Omental fat pad (tissue), 4 donors: Measurements from ENCODE around the gene B4GALT5. TPM values are rescaled to one million over a fixed set of nuclear protein-coding genes. Genes with fewer than 3 reads are reported as not detected.
"Not testable (repeated sequence)": the region's sequence is repeated elsewhere in the genome, so short reads cannot be mapped to it uniquely, and the experiment has no call there.

Source experiments
- ATAC-seq: fragments of 150-250 bp; one replicate; pipeline ENCODE4 v1.9.1; 2016; ENCODE audit warnings: mild to moderate bottlenecking, moderate library complexity; ENCODE audit not compliant: low FRiP score
- DNase-seq: peaks from one replicate; pipeline ENCODE4 v3.0.0-alpha.2; 2019; ENCODE audit warnings: low spot score
- total RNA-seq, 4 donors: library from RNA; depleted of rRNA; stranded (reverse); fragments of >200 nt; gene quantifications; one replicate each; pipeline ENCODE4 v1.1.0, GENCODE V29; 2016
- TF ChIP-seq, protein P1 (sequence below), 3 donors: fragments of 450-650 bp; IDR thresholded peaks; one replicate each; pipeline ENCODE4 v1.5.1; 2016 to 2017; ENCODE audit warnings: antibody characterized with exemption in 3 of 3, mild to moderate bottlenecking in 3 of 3, moderate library complexity in 2 of 3

Gene B4GALT5
- total RNA-seq, 4 donors from 2014 or later, result 27.0 to 93.1 (median 31.3) TPM

DNA sequence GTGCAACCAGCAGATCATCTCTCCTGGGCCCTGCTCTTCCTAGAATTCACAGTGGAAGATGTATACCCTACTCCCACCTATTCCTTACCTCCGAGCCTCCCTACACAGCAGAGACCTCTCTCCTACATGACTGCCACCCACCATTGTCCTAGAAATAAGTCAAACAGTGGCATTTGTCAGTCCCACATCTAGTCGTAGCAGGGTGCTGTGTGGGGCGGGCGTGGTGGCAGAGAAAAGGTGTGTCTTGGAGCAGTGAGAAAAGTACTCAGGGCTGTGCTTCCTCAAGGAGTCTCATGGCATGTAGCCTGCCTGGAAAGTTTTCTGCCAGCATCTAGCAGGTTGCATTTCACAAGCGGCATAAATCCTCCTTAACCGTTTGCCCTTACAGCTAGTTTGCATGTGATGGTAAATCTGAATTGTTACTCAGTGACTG is 86.3 kb downstream of the B4GALT5 start:
- no peak for ATAC-seq
- DNase-seq, result no peak

GRCh38 chr20:49624988-49625387 is 88.7 kb downstream of the B4GALT5 start:
- DNase-seq, ATAC-seq: not testable (repeated sequence)

More for the DNA sequence above, 86.3 kb downstream of the B4GALT5 start:
- TF ChIP-seq, protein P1, sequence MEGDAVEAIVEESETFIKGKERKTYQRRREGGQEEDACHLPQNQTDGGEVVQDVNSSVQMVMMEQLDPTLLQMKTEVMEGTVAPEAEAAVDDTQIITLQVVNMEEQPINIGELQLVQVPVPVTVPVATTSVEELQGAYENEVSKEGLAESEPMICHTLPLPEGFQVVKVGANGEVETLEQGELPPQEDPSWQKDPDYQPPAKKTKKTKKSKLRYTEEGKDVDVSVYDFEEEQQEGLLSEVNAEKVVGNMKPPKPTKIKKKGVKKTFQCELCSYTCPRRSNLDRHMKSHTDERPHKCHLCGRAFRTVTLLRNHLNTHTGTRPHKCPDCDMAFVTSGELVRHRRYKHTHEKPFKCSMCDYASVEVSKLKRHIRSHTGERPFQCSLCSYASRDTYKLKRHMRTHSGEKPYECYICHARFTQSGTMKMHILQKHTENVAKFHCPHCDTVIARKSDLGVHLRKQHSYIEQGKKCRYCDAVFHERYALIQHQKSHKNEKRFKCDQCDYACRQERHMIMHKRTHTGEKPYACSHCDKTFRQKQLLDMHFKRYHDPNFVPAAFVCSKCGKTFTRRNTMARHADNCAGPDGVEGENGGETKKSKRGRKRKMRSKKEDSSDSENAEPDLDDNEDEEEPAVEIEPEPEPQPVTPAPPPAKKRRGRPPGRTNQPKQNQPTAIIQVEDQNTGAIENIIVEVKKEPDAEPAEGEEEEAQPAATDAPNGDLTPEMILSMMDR (IDR thresholded peaks at IDR 0.05), result no peak

- TF ChIP-seq, protein P1 (IDR thresholded peaks at IDR 0.05), result no peak
- no peak for ATAC-seq
- DNase-seq, result no peak
These were observed 89.4 kb downstream of the B4GALT5 start for GRCh38 chr20:49624317-49624716.

DNA sequence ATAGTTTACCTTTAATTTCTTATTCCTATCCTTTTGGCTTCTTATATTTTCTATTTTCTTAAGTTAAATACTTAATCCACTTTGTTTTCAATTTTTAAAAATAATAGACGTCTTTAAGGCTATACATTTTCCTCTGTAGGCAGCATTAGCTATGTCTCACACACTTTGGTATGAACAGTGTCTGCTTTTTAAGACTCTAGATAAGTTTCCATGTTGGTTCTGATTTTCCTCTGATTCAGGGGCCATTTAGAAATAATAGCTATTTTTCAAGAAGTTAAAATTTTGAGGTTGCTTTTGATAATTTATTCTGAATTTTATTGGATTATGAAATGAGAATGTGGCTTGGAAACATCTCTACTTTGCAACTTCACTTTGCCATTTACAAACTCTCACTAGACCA is 91.4 kb downstream of the B4GALT5 start:
- DNase-seq (no peak), ATAC-seq (no peak)
- TF ChIP-seq, protein P1 (IDR thresholded peaks at IDR 0.05), result no peak

GRCh38 chr20:49620364-49621240 is 93.1 kb downstream of the B4GALT5 start:
- ATAC-seq (no peak), DNase-seq (no peak)
- TF ChIP-seq, protein P1 (IDR thresholded peaks at IDR 0.05), result no peak

DNA sequence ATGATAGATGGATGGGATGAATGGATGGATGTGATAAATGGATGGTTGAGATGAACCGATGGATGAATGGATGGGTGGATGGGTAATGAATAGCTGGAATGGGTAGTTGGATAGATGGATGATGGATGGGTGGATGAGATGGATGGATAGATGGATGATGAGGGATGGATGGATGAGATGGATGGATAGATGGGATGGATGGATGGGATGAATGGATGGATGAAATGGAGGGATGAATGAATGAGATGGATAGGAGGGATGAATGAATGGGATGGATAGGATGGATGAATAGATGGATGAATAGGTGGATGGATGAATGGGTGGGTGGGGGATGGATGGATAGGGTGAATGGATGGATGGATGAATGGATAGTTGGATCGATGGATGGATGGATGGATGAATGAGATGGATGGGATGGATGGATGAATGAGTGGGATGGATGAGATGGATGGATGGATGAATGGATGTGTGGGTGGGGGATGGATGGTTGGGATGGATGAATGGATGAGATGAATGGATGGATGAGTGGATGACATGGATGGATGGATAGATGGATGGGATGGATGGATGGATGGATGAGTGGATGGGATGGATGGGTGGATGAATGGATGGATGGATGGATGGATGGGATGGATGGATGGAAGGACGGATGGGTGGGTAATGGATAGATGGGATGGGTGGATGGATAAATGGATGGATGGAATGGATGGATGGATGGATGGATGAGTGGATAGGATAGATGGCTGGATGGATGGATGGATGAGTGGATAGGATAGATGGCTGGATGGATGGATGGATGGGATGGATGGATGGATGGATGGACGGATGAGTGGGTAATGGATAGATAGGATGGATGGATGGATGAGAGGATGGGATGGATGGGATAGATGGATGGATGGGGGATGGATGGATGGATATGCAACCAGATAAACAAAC is 94.3 kb downstream of the B4GALT5 start:
- DNase-seq, result no peak
- TF ChIP-seq, protein P1 (IDR thresholded peaks at IDR 0.05), result no peak
- no peak for ATAC-seq

DNA sequence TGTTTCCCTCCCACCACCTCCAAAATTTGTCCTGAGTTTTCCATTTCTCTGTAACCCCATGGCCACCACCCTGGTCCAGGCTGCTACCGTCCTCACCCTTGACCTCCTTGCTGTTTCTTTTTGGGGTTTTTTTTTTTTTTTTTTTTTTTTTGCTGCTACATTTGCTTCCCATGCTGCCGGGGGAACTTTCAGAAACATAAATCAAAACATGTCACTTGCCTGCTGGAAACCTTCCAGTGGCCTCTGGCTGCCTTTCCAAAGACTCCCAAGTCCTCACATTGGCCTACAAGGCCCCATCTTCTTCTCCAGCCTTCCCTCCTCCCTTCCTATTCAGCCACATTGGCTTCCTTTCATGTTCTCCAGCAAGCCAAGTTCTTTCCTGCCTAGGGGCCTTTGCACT is 95.4 kb downstream of the B4GALT5 start:
- no peak for DNase-seq
- no peak for ATAC-seq
- TF ChIP-seq, protein P1 (IDR thresholded peaks at IDR 0.05), result no peak

- not testable (repeated sequence) for DNase-seq, ATAC-seq
These were observed 96.3 kb downstream of the B4GALT5 start for GRCh38 chr20:49617394-49617793.
